Activated CD4-positive, alpha-beta memory T cell treated with anti-CD3 and anti-CD28 coated beads for 36 hours (primary cell): ENCODE measurements around the gene HLA-DRA. TPM values are rescaled to one million over a fixed set of nuclear protein-coding genes. Genes with fewer than 3 reads are reported as not detected.
"Not testable (repeated sequence)": the region's sequence is repeated elsewhere in the genome, so short reads cannot be mapped to it uniquely, and the experiment has no call there.

Experiments used
- CTCF ChIA-PET: fragments of 350-600 bp; sonication (Branson Sonifier 250); formaldehyde crosslinking; loops from one replicate; lab custom pipeline; 2021; ENCODE audit warnings: antibody characterized with exemption, inconsistent platforms; lab: Charles Lee
- POLR2A ChIA-PET: fragments of 350-600 bp; sonication (Branson Sonifier 250); formaldehyde crosslinking; loops from one replicate; lab custom pipeline; 2021; ENCODE audit warnings: antibody characterized with exemption; lab: Charles Lee
- DNase-seq: peaks from one replicate; pipeline ENCODE4 v3.0.0-alpha.2; 2020
- H3K27ac Mint-ChIP-seq: one replicate; pipeline ENCODE4 v1.8.0; 2021; ENCODE audit warnings: mixed read lengths
- H3K27me3 Mint-ChIP-seq: one replicate; pipeline ENCODE4 v1.8.0; 2021; ENCODE audit warnings: mixed read lengths
- H3K36me3 Mint-ChIP-seq: one replicate; pipeline ENCODE4 v1.8.0; 2021; ENCODE audit warnings: mixed read lengths
- H3K4me1 Mint-ChIP-seq: one replicate; pipeline ENCODE4 v1.8.0; 2021; ENCODE audit warnings: low read depth, mixed read lengths
- H3K4me3 Mint-ChIP-seq: one replicate; pipeline ENCODE4 v1.8.0; 2021; ENCODE audit warnings: mild to moderate bottlenecking, mixed read lengths
- H3K9me3 Mint-ChIP-seq: one replicate; pipeline ENCODE4 v1.8.0; 2021; ENCODE audit warnings: mixed read lengths
- intact Hi-C: fragments of 100-400 bp; cut with micrococcal nuclease; formaldehyde crosslinking; loops from one replicate; pipeline ENCODE4 v1.15.1; 2023
- total RNA-seq, 2 experiments: library from RNA; stranded (reverse); gene quantifications; one replicate each; pipeline ENCODE4 v1.2.3, GENCODE V29; 2021

The HLA-DRA gene
- total RNA-seq, 2 experiments from 2014 or later, result 5.6 to 6.0 TPM

DNA sequence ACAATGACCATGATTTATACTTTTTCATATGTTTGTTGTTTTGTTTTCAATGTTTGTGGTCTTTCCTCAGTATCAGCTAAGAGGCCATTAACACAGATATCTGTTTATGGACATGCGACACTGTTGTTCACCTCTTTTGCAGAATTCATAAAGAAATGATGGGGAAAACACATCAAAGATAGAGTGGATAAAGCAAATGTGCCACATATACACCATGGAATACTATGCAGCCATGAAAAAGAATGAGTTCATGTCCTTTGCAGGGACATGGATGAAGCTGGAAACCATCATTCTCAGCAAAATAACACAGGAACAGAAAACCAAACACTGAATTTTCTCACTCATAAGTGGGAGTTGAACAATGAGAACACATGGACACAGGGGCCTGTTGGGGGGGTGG lies 5.7 kb upstream of the HLA-DRA start:
- H3K27me3 Mint-ChIP-seq, H3K27ac Mint-ChIP-seq, H3K36me3 Mint-ChIP-seq, DNase-seq, H3K4me1 Mint-ChIP-seq, H3K9me3 Mint-ChIP-seq, H3K4me3 Mint-ChIP-seq, POLR2A ChIA-PET: not testable (repeated sequence)
- CTCF ChIA-PET, result interaction anchor here (1.1 to 1.5 kb wide), 2 partner anchors 13 to 352 kb away, joined by 3 to 4 read pairs; no protein-coding TSS in a partner anchor
- intact Hi-C loops, result loop anchor here (5.0 kb wide), 1 partner anchor 353 kb away; no protein-coding TSS in a partner anchor

GRCh38 chr6:32436186-32436585 lies 3.5 kb upstream of the HLA-DRA start:
- ChIA-PET CTCF (no interaction called here), POLR2A (no interaction called here)
- no peaks in the 10 kb centered on the region for H3K36me3 Mint-ChIP-seq
- no peak for DNase-seq
- no peaks in the 10 kb centered on the region for H3K9me3 Mint-ChIP-seq
- H3K4me1 Mint-ChIP-seq, result peaks cover 7% of the 10 kb centered on the region
- no peak overlapping the region for H3K4me3 Mint-ChIP-seq
- no peak overlapping the region for H3K27ac Mint-ChIP-seq
- intact Hi-C loops, result no loop called here
- peaks cover 16% of the 10 kb centered on the region for H3K27me3 Mint-ChIP-seq

DNA sequence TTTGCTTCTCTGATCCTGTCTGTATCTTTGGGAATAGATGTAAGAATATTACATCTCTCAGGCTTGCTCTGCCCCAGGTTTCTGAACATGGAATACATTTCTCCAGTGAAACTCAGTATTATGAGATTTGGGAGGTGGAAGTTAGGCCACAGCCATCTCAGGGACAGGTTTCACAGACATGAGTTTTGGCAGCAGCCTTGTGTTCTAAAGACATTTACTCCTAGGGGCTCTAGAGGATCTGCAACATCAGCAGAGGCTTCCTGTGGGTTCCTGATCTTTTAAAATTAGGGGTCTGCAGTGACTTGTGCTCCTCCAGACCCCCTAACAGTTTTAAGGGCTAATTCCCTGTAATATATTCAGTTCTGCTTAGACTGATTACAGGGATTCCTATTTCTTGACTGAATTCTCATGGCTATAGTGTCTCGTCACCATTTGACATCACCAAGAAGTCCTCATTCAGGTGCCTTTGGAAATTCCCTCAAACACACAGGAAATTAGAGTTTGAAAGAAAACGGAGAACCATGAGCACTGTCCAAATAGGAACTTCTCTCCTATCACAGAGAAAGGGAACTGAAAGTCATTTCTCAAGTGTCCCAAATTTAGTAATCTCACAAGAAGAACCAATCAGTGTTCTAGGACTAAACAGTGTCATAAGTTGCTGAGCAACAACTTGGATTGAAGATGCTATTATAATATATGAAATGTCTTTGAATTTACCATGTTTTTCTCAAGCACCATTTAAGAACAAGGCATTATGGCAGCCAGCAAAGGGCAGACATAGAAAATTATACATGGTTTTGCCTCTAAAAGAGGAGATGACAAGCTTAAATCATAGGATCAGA lies 2.5 kb upstream of the HLA-DRA start:
- Mint-ChIP-seq H3K27me3 (peaks cover 13% of the 10 kb centered on the region), H3K27ac (no peak overlapping the region), H3K9me3 (no peaks in the 10 kb centered on the region), H3K4me1 (peaks cover 7% of the 10 kb centered on the region), H3K4me3 (no peak overlapping the region), H3K36me3 (no peaks in the 10 kb centered on the region)
- POLR2A ChIA-PET, result no interaction called here
- CTCF ChIA-PET, result no interaction called here
- DNase-seq, result no peak
- intact Hi-C loops, result no loop called here

DNA sequence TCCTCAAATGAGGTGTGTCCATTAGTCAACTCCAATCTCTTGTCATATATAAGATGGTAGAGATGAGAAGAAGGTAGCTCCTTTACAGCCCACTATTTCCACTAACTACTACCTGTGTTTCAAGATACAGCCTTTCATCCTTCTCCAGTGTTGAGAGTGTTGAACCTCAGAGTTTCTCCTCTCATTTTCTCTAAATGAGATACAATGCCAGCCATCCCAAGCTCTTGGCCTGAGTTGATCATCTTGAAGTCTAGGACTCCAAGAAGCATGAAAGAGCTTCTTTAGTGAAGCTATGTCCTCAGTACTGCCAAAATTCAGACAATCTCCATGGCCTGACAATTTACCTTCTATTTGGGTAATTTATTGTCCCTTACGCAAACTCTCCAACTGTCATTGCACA lies 548 bp upstream of the HLA-DRA start:
- Mint-ChIP-seq H3K27ac (no peak overlapping the region), H3K27me3 (peaks cover 20% of the 10 kb centered on the region), H3K4me3 (no peak overlapping the region), H3K9me3 (no peaks in the 10 kb centered on the region), H3K36me3 (no peaks in the 10 kb centered on the region), H3K4me1 (peaks cover 7% of the 10 kb centered on the region)
- intact Hi-C loops, result no loop called here
- DNase-seq, result no peak
- CTCF ChIA-PET, result interaction anchor here (0.8 to 1.7 kb wide), 7 partner anchors 26 to 429 kb away, joined by 3 to 9 read pairs (median 4); no protein-coding TSS in a partner anchor
- POLR2A ChIA-PET, result no interaction called here

DNA sequence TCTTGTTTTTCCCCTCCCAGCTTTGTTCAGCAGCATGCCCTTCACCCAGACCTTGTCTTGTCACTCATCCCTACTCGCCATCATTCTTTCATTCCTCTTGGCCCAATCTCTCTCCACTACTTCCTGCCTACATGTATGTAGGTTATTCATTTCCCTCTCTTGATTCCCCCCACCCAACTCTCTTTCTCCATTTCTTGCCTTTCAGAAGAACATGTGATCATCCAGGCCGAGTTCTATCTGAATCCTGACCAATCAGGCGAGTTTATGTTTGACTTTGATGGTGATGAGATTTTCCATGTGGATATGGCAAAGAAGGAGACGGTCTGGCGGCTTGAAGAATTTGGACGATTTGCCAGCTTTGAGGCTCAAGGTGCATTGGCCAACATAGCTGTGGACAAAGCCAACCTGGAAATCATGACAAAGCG lies 2.6 kb downstream of the HLA-DRA start:
- Mint-ChIP-seq H3K27me3 (peaks cover 25% of the 10 kb centered on the region), H3K36me3 (no peaks in the 10 kb centered on the region), H3K4me1 (peaks cover 11% of the 10 kb centered on the region), H3K27ac (no peak overlapping the region), H3K4me3 (no peak overlapping the region), H3K9me3 (no peaks in the 10 kb centered on the region)
- intact Hi-C loops, result no loop called here
- no peak for DNase-seq
- CTCF ChIA-PET, result interaction anchor here (0.5 kb wide), 1 partner anchor 511 kb away, joined by 3 read pairs; no protein-coding TSS in a partner anchor
- POLR2A ChIA-PET, result no interaction called here

- no peaks in the 10 kb centered on the region for H3K9me3 Mint-ChIP-seq
- no peaks in the 10 kb centered on the region for H3K36me3 Mint-ChIP-seq
- H3K27ac Mint-ChIP-seq, result no peak overlapping the region
- intact Hi-C loops, result no loop called here
- POLR2A ChIA-PET, result no interaction called here
- peaks cover 25% of the 10 kb centered on the region for H3K27me3 Mint-ChIP-seq
- CTCF ChIA-PET, result no interaction called here
- H3K4me1 Mint-ChIP-seq, result peaks cover 11% of the 10 kb centered on the region
- DNase-seq, result no peak
- no peak overlapping the region for H3K4me3 Mint-ChIP-seq
Observed at GRCh38 chr6:32442977-32443552, 3.4 kb downstream of the HLA-DRA start.

GRCh38 chr6:32444433-32444832 lies 4.7 kb downstream of the HLA-DRA start:
- no peak for DNase-seq
- POLR2A ChIA-PET, result no interaction called here
- Mint-ChIP-seq H3K9me3 (no peaks in the 10 kb centered on the region), H3K4me3 (no peak overlapping the region), H3K27ac (no peak overlapping the region), H3K27me3 (peaks cover 19% of the 10 kb centered on the region), H3K36me3 (no peaks in the 10 kb centered on the region), H3K4me1 (peaks cover 10% of the 10 kb centered on the region)
- intact Hi-C loops, result no loop called here
- CTCF ChIA-PET, result no interaction called here

DNA sequence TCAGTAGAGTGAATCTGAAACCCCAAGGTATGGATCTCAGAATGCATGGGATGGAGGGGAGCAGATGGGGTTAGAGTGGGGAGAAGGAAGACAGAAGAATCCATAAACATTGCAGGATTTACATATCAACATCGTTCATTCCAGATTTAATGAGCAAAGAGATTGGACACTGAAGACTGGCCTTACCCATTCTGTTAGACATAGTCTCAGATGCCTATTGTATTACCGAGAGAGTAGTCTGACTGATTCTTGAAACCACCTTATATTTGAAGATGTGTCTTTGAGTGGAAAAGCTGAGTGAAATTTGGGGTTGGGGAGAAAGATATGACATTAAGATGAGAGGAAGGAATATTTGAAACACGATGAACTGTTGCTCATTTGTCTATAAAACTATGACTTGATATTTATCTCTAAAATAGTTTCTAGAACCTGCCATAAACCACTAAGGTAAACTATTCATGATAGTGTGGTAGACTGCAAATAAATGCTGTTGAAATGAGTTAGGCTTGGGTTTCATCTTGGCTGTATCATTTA lies 5.7 kb downstream of the HLA-DRA start:
- H3K36me3 Mint-ChIP-seq, result no peaks in the 10 kb centered on the region
- intact Hi-C loops, result no loop called here
- POLR2A ChIA-PET, result interaction anchor here (1.0 kb wide), 1 partner anchor 17 kb away, joined by 3 read pairs; no protein-coding TSS in a partner anchor

DNA sequence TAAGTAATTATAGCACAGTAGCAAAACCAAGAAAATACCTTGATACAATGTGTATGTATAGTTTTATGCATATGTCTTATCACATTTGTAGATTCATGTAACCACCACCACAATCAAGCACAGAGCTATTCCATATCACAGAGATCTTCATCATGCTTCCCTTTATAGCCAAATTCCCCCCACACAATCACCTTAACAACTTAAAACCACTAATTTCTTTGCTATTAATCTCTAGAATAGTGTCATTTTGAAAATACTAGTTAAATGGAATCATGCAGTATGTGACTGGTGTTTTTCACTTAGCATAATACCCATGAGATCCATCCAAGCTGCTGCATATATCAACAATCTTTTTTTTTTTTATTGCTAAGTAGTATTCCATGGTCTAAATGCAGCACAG lies 8.2 kb downstream of the HLA-DRA start:
- intact Hi-C loops, result no loop called here
- POLR2A ChIA-PET, result no interaction called here
- CTCF ChIA-PET, result interaction anchor here (0.9 to 1.3 kb wide), 2 partner anchors 14 to 252 kb away, joined by 3 read pairs; no protein-coding TSS in a partner anchor
- Mint-ChIP-seq H3K36me3 (no peaks in the 10 kb centered on the region), H3K4me3 (no peak overlapping the region), H3K27ac (no peak overlapping the region), H3K4me1 (peaks cover 4% of the 10 kb centered on the region), H3K9me3 (peaks cover 7% of the 10 kb centered on the region), H3K27me3 (peaks cover 36% of the 10 kb centered on the region)
- DNase-seq, result no peak

More for the DNA sequence above, 5.7 kb downstream of the HLA-DRA start:
- Mint-ChIP-seq H3K27me3 (peaks cover 22% of the 10 kb centered on the region), H3K4me1 (peaks cover 4% of the 10 kb centered on the region), H3K27ac (no peak overlapping the region), H3K9me3 (no peaks in the 10 kb centered on the region), H3K4me3 (no peak overlapping the region)
- DNase-seq, result no peak
- CTCF ChIA-PET, result no interaction called here

DNA sequence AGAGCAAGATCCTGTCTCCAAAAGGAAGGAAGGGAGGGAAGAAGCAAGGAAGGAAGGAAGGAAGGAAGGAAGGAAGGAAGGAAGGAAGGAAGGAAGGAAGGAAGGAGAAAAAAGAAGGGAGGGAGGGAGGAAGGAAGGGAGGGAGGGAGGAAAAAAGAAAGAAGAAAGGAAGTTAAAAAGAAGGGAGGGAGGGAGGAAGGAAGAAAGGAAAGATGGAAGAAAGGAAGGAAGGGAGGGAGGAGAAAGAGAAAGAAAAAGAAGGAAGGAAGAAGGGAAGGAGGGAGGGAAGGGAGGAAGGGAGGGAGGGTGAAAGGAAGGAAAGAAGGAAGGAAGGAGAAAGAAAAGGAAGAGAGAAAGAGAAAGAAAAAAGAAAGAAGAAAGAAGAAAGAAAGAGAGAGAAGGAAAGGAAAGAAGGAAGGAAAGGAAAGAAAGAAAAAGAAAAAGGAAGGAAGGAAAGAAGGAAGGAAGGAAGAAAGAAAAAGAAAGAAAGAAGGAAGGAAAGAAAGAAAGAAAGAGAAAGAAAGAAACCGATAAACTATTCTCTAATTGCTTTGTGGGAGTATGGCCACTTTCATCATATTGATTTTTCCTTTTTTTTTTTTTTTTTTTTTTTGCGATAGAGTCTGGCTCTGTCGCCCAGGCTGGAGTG lies 9.5 kb downstream of the HLA-DRA start:
- peaks cover 4% of the 10 kb centered on the region for H3K4me1 Mint-ChIP-seq
- no peak for DNase-seq
- H3K27ac Mint-ChIP-seq, result no peak overlapping the region
- CTCF ChIA-PET, result no interaction called here
- no peaks in the 10 kb centered on the region for H3K36me3 Mint-ChIP-seq
- POLR2A ChIA-PET, result no interaction called here
- H3K27me3 Mint-ChIP-seq, result peaks cover 30% of the 10 kb centered on the region
- H3K9me3 Mint-ChIP-seq, result peaks cover 7% of the 10 kb centered on the region
- H3K4me3 Mint-ChIP-seq, result no peak overlapping the region
- intact Hi-C loops, result no loop called here

DNA sequence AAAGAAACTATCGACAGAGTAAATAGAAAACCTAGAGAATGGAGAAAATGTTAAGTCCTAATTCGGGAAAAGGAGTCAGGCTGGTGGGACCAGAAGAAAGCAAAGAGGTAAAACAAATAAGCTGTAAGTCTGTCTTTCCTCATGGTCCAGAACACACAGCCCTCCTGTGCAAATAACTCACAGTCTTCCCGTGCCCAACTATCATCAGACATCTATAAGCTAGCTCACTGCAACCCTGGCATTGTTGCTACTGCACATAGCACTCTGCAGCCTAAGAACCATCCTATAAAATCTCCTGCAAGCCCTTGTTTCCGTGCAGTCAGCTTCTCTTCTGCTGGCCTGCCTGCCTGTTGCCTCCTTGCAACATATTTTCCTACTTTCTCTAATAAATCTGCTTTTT lies 17.4 kb downstream of the HLA-DRA start:
- Mint-ChIP-seq H3K27me3 (peaks cover 55% of the 10 kb centered on the region), H3K4me1 (peaks cover 3% of the 10 kb centered on the region), H3K36me3 (no peaks in the 10 kb centered on the region), H3K27ac (no peak overlapping the region), H3K4me3 (no peak overlapping the region), H3K9me3 (peaks cover 7% of the 10 kb centered on the region)
- intact Hi-C loops, result no loop called here
- DNase-seq, result no peak
- ChIA-PET CTCF (no interaction called here), POLR2A (no interaction called here)
